SK-MEL-5 (cell line): ENCODE results near the gene CCDC60. TPM values are rescaled to one million over a fixed set of nuclear protein-coding genes. Genes with fewer than 3 reads are reported as not detected.

ENCODE experiments used
- DNase-seq: peaks from one replicate; pipeline ENCODE4 v3.0.0-alpha.2; 2016; ENCODE audit warnings: low read depth, low spot score
- in situ Hi-C: cut with HindIII; loops from 2 replicates; pipeline ENCODE4 v1.10.0; 2016; ENCODE audit warnings: low sequenced_read_pairs, high pct_unique_total_duplicates, low pct_unique_long_range_greater_than_20kb
- polyA plus RNA-seq, 2 experiments: library from polyadenylated mRNA; depleted of rRNA; stranded (reverse); fragments of >200 nt; gene quantifications; 2 replicates each; pipeline ENCODE4 v1.2.3, GENCODE V29; 2015
- total RNA-seq: library from RNA; depleted of rRNA; stranded (reverse); fragments of >200 nt; shearing (Covaris generic); gene quantifications from 2 replicates; pipeline ENCODE4 v1.2.3, GENCODE V29; 2014; rRNA removed

Gene CCDC60
- not detected in 2 replicates for total RNA-seq
- not detected in 2 replicates for polyA plus RNA-seq (2015; cell fraction: cytosol; rRNA removed)
- not detected in 2 replicates for polyA plus RNA-seq (2015; cell fraction: nucleus; rRNA removed)

- in situ Hi-C loops = no loop called here
- no peak for DNase-seq
These were observed at the start of gene CCDC60 for GRCh38 chr12:119334430-119335170. CCDC60 (plus strand) TSS chr12:119334729; CDS start chr12:119335177, 448 bp downstream.

GRCh38 chr12:119288576-119288975 lies 46.0 kb upstream of the CCDC60 start:
- no peak for DNase-seq
- in situ Hi-C loops = no loop called here

- in situ Hi-C loops = no loop called here
- no peak for DNase-seq
These were observed 41.5 kb upstream of the CCDC60 start for GRCh38 chr12:119292893-119293630.

- DNase-seq = no peak
These were observed 40.3 kb upstream of the CCDC60 start for GRCh38 chr12:119294211-119294610.

GRCh38 chr12:119296535-119296934 lies 38.0 kb upstream of the CCDC60 start:
- no peak for DNase-seq
- in situ Hi-C loops = no loop called here

More at GRCh38 chr12:119294211-119294610, 40.3 kb upstream of the CCDC60 start:
- in situ Hi-C loops = no loop called here

- no peak for DNase-seq
- in situ Hi-C loops = no loop called here
These were observed 35.4 kb upstream of the CCDC60 start for GRCh38 chr12:119299130-119299529.

- peak; percentile 22 for DNase-seq
- in situ Hi-C loops = no loop called here
These were observed 33.1 kb upstream of the CCDC60 start for GRCh38 chr12:119301379-119301778.

GRCh38 chr12:119302451-119303080 lies 32.0 kb upstream of the CCDC60 start:
- peak; percentile 50 for DNase-seq
- in situ Hi-C loops = no loop called here

GRCh38 chr12:119306593-119306992 lies 27.9 kb upstream of the CCDC60 start:
- no peak for DNase-seq
- in situ Hi-C loops = no loop called here

GRCh38 chr12:119307747-119308146 lies 26.8 kb upstream of the CCDC60 start:
- in situ Hi-C loops = no loop called here
- DNase-seq = no peak

- DNase-seq = no peak
- in situ Hi-C loops = no loop called here
These were observed 25.6 kb upstream of the CCDC60 start for GRCh38 chr12:119308708-119309456.

- no peak for DNase-seq
- in situ Hi-C loops = no loop called here
These were observed 22.7 kb upstream of the CCDC60 start for GRCh38 chr12:119311878-119312277.

- DNase-seq = no peak
- in situ Hi-C loops = no loop called here
These were observed 21.6 kb upstream of the CCDC60 start for GRCh38 chr12:119312904-119313303.

GRCh38 chr12:119314290-119314689 lies 20.2 kb upstream of the CCDC60 start:
- DNase-seq = no peak
- in situ Hi-C loops = no loop called here

GRCh38 chr12:119319638-119320037 lies 14.9 kb upstream of the CCDC60 start:
- in situ Hi-C loops = no loop called here
- peak; percentile 31 for DNase-seq

- in situ Hi-C loops = no loop called here
- no peak for DNase-seq
These were observed 13.9 kb upstream of the CCDC60 start for GRCh38 chr12:119320678-119321077.

- no peak for DNase-seq
- in situ Hi-C loops = no loop called here
These were observed 12.2 kb upstream of the CCDC60 start for GRCh38 chr12:119322301-119322723.

GRCh38 chr12:119325813-119326212 lies 8.7 kb upstream of the CCDC60 start:
- in situ Hi-C loops = no loop called here
- DNase-seq = no peak
